CD4-positive, alpha-beta T cell (primary cell): ENCODE data around the gene MKKS. TPM values are rescaled to one million over a fixed set of nuclear protein-coding genes. Genes with fewer than 3 reads are reported as not detected.
"Not testable (repeated sequence)": the region's sequence is repeated elsewhere in the genome, so short reads cannot be mapped to it uniquely, and the experiment has no call there.

ENCODE experiments used
- ATAC-seq: fragments of 200-7000 bp; cut with Tn5 transposase; one replicate; pipeline ENCODE4 v1.10.0; 2022; ENCODE audit warnings: mild to moderate bottlenecking; ENCODE audit not compliant: poor library complexity
- CTCF ChIA-PET: fragments of 350-600 bp; sonication (Branson Sonifier 250); formaldehyde crosslinking; loops from one replicate; lab custom pipeline; 2021; ENCODE audit warnings: antibody characterized with exemption, inconsistent platforms; lab: Charles Lee
- POLR2A ChIA-PET: fragments of 350-600 bp; sonication (Branson Sonifier 250); formaldehyde crosslinking; loops from one replicate; lab custom pipeline; 2021; ENCODE audit warnings: antibody characterized with exemption, inconsistent platforms; lab: Charles Lee
- DNase-seq, 14 experiments: peaks; one replicate each; pipeline ENCODE4 v3.0.0-alpha.2; 2013 to 2020; ENCODE audit warnings: mixed read lengths in 2 of 14
- H3K27ac ChIP-seq, 2 donors: one replicate each; pipeline versions ENCODE4 v1.5.1 to v1.7.0; 2013; ENCODE audit warnings: low read length in 2 of 2, low read depth in 1 of 2, mild to moderate bottlenecking in 1 of 2
- H3K27me3 ChIP-seq, 2 experiments: 1 replicate in 1 of 2; 2 replicates in 1 of 2; pipeline versions ENCODE4 v1.6.1 to v1.7.0; 2013; ENCODE audit warnings: low read length in 2 of 2, control low read depth in 1 of 2, mild to moderate bottlenecking in 1 of 2, moderate library complexity in 1 of 2; ENCODE audit not compliant: insufficient read depth in 2 of 2, control insufficient read depth in 1 of 2
- H3K36me3 ChIP-seq: one replicate; pipeline ENCODE4 v1.6.1; 2013; ENCODE audit warnings: low read length, control low read depth; ENCODE audit not compliant: insufficient read depth
- H3K4me1 ChIP-seq: one replicate; pipeline ENCODE4 v1.6.1; 2013; ENCODE audit warnings: low read length, control low read depth; ENCODE audit not compliant: insufficient read depth
- H3K4me3 ChIP-seq: one replicate; pipeline ENCODE4 v1.5.1; 2013; ENCODE audit warnings: mild to moderate bottlenecking, low read length, moderate library complexity
- H3K9me3 ChIP-seq, 2 experiments: 1 replicate in 1 of 2; 2 replicates in 1 of 2; pipeline versions ENCODE4 v1.6.1 to v1.7.0; 2013; ENCODE audit warnings: low read length in 2 of 2, mild to moderate bottlenecking in 2 of 2, control low read depth in 1 of 2, moderate library complexity in 1 of 2; ENCODE audit not compliant: control insufficient read depth in 1 of 2, insufficient read depth in 1 of 2
- H3K27ac Mint-ChIP-seq: one replicate; pipeline ENCODE4 v1.8.0; 2020; ENCODE audit warnings: mixed read lengths
- H3K27me3 Mint-ChIP-seq: one replicate; pipeline ENCODE4 v1.8.0; 2021; ENCODE audit warnings: mixed read lengths
- H3K36me3 Mint-ChIP-seq: one replicate; pipeline ENCODE4 v1.8.0; 2021; ENCODE audit warnings: low read depth, mixed read lengths
- H3K4me1 Mint-ChIP-seq: one replicate; pipeline ENCODE4 v1.8.0; 2021; ENCODE audit warnings: low read depth, mixed read lengths
- H3K4me3 Mint-ChIP-seq: one replicate; pipeline ENCODE4 v1.8.0; 2020; ENCODE audit warnings: mild to moderate bottlenecking, mixed read lengths
- H3K9me3 Mint-ChIP-seq: one replicate; pipeline ENCODE4 v1.8.0; 2020; ENCODE audit warnings: mixed read lengths
- CTCF ChIP-seq: fragments of 200-600 bp; IDR thresholded peaks from one replicate; pipeline ENCODE4 v1.8.0; 2022; ENCODE audit warnings: antibody characterized with exemption, mild to moderate bottlenecking
- intact Hi-C, 2 experiments: fragments of 100-400 bp; cut with DNase I in 1 of 2; cut with micrococcal nuclease in 1 of 2; formaldehyde crosslinking; loops; one replicate each; pipeline versions ENCODE4 v1.15.1 to v1.9.0; 2023 to 2025; cut with DNase I, micrococcal nuclease
- total RNA-seq, 174 experiments: library from RNA in 2 of 174; stranded (reverse) in 2 of 174; gene quantifications; one replicate each; pipeline ENCODE4 v1.2.3 and lab custom pipeline; 2021 to 2026

MKKS gene
- total RNA-seq, 2 experiments from 2014 or later = 0.66 to 0.78 TPM

GRCh38 chr20:10398834-10399369 lies 35.1 kb downstream of the MKKS start:
- H3K36me3 Mint-ChIP-seq = no peaks in the 10 kb centered on the region
- no peak for TF ChIP-seq CTCF
- Histone ChIP-seq H3K4me3 (no peak overlapping the region), H3K36me3 (no peaks in the 10 kb centered on the region), H3K9me3 (no peaks in the 10 kb centered on the region), H3K27me3 (no peaks in the 10 kb centered on the region), H3K27ac (no peak overlapping the region), H3K4me1 (no peaks in the 10 kb centered on the region)
- DNase-seq (no peak), ATAC-seq (no peak)
- no peaks in the 10 kb centered on the region for H3K27me3 Mint-ChIP-seq
- intact Hi-C loops = no loop called here
- no peak overlapping the region for H3K4me3 Mint-ChIP-seq
- ChIA-PET CTCF (no interaction called here), POLR2A (no interaction called here)
- no peak overlapping the region for H3K27ac Mint-ChIP-seq
- no peaks in the 10 kb centered on the region for H3K9me3 Mint-ChIP-seq
- H3K4me1 Mint-ChIP-seq = no peaks in the 10 kb centered on the region

- POLR2A ChIA-PET, ATAC-seq, H3K27me3 Mint-ChIP-seq, CTCF ChIA-PET, H3K9me3 Mint-ChIP-seq, H3K4me1 Mint-ChIP-seq, intact Hi-C loops, H3K4me1 ChIP-seq, H3K36me3 Mint-ChIP-seq, H3K27me3 ChIP-seq, H3K9me3 ChIP-seq, H3K4me3 Mint-ChIP-seq, H3K4me3 ChIP-seq, H3K27ac Mint-ChIP-seq, DNase-seq, H3K27ac ChIP-seq, H3K36me3 ChIP-seq: not testable (repeated sequence)
These were observed 39.3 kb downstream of the MKKS start for GRCh38 chr20:10394752-10395151.

- H3K9me3 ChIP-seq = no peaks in the 10 kb centered on the region
- ChIA-PET CTCF (no interaction called here), POLR2A (no interaction called here)
- no peaks in the 10 kb centered on the region for H3K4me1 Mint-ChIP-seq
- no peak overlapping the region for H3K27ac ChIP-seq
- no peak for TF ChIP-seq CTCF
- no peaks in the 10 kb centered on the region for H3K36me3 ChIP-seq
- no peaks in the 10 kb centered on the region for H3K27me3 ChIP-seq
- intact Hi-C loops = no loop called here
- ATAC-seq (no peak), DNase-seq (no peak)
- no peaks in the 10 kb centered on the region for H3K9me3 Mint-ChIP-seq
- H3K27me3 Mint-ChIP-seq = no peaks in the 10 kb centered on the region
- no peaks in the 10 kb centered on the region for H3K36me3 Mint-ChIP-seq
- no peaks in the 10 kb centered on the region for H3K4me1 ChIP-seq
- no peak overlapping the region for H3K4me3 Mint-ChIP-seq
- no peak overlapping the region for H3K4me3 ChIP-seq
- H3K27ac Mint-ChIP-seq = no peak overlapping the region
These were observed 43.3 kb downstream of the MKKS start for GRCh38 chr20:10390709-10391108.

- intact Hi-C loops = no loop called here
- ChIA-PET POLR2A (no interaction called here), CTCF (no interaction called here)
- no peaks in the 10 kb centered on the region for H3K36me3 Mint-ChIP-seq
- H3K4me3 ChIP-seq = no peak overlapping the region
- no peak overlapping the region for H3K27ac ChIP-seq
- no peaks in the 10 kb centered on the region for H3K27me3 Mint-ChIP-seq
- no peaks in the 10 kb centered on the region for H3K9me3 Mint-ChIP-seq
- H3K4me3 Mint-ChIP-seq = no peak overlapping the region
- ATAC-seq (no peak), DNase-seq (no peak)
- no peaks in the 10 kb centered on the region for H3K9me3 ChIP-seq
- no peaks in the 10 kb centered on the region for H3K4me1 ChIP-seq
- TF ChIP-seq CTCF = no peak
- H3K27ac Mint-ChIP-seq = no peak overlapping the region
- H3K36me3 ChIP-seq = no peaks in the 10 kb centered on the region
- H3K4me1 Mint-ChIP-seq = no peaks in the 10 kb centered on the region
- no peaks in the 10 kb centered on the region for H3K27me3 ChIP-seq
These were observed 45.4 kb downstream of the MKKS start for GRCh38 chr20:10388597-10388996.
